ENCODE measurements around the gene IDI2. TPM values are rescaled to one million over a fixed set of nuclear protein-coding genes. Genes with fewer than 3 reads are reported as not detected.
A peak's percentile ranks its signal among the peaks of the same experiment; 100 is the strongest.

IDI2 gene
- total and polyA plus RNA-seq, 2 of the 13 experiments (the other 11 are each of a cell fraction or from before 2014, with no cell fraction given) = not detected

GRCh38 chr10:987870-988666 lies 37.6 kb downstream of the IDI2 start, which contains the start of gene GTPBP4 (continued):
- peak; percentile 34; the same call in 1 of the 2 replicates for TF ChIP-seq CENPT (CRISPR knock-in tag; IDR thresholded peaks at IDR 0.05; ENCODE audit: low read depth)
- no peak for TF ChIP-seq E2F2 (CRISPR knock-in tag; IDR thresholded peaks at IDR 0.05; ENCODE audit: borderline replicate concordance)
- peak; percentile 95 for TF ChIP-seq ELF1 (CRISPR knock-in tag; IDR thresholded peaks at IDR 0.05)
- no peak for TF ChIP-seq GTF2F1 (IDR thresholded peaks at IDR 0.05; ENCODE audit: low read length)
- TF ChIP-seq RBM39 (IDR thresholded peaks at IDR 0.05; ENCODE audit: low read depth, low read length, poor library complexity, severe bottlenecking) = peak; percentile 71
- no peak; the same call in 1 of the 2 replicates for TF ChIP-seq ZNF776 (CRISPR knock-in tag; IDR thresholded peaks at IDR 0.05)
- no peak for TF ChIP-seq ZFYVE20 (CRISPR knock-in tag; IDR thresholded peaks at IDR 0.05; ENCODE audit: borderline replicate concordance, low read depth)
- no peak; the same call in 1 of the 2 replicates for TF ChIP-seq PLSCR1 (CRISPR knock-in tag; IDR thresholded peaks at IDR 0.05; ENCODE audit: borderline replicate concordance)
- peak; percentile 74 for TF ChIP-seq ZNF503 (CRISPR knock-in tag; IDR thresholded peaks at IDR 0.05)
- TF ChIP-seq ZNF318 (CRISPR knock-in tag; IDR thresholded peaks at IDR 0.05) = no peak
- no peak for TF ChIP-seq ZNF550 (CRISPR knock-in tag; IDR thresholded peaks at IDR 0.05; ENCODE audit: borderline replicate concordance)
- peak; percentile 70; the same call in 1 of the 2 replicates for TF ChIP-seq HNRNPL (IDR thresholded peaks at IDR 0.05; ENCODE audit: low read depth, low read length)
- TF ChIP-seq TEF (CRISPR knock-in tag; IDR thresholded peaks at IDR 0.05) = no peak
- TF ChIP-seq ZNF749 (CRISPR knock-in tag; IDR thresholded peaks at IDR 0.05; ENCODE audit: borderline replicate concordance) = peak; percentile 0; the same call in 1 of the 2 replicates
